HS-27A (cell line): ENCODE data around the gene ORC3.
"Not testable (repeated sequence)": the region's sequence is repeated elsewhere in the genome, so short reads cannot be mapped to it uniquely, and the experiment has no call there.

Experiments
- DNase-seq: peaks from one replicate; pipeline ENCODE4 v3.0.0-alpha.2; 2012; ENCODE audit warnings: low read depth, missing footprints

Gene ORC3

DNA sequence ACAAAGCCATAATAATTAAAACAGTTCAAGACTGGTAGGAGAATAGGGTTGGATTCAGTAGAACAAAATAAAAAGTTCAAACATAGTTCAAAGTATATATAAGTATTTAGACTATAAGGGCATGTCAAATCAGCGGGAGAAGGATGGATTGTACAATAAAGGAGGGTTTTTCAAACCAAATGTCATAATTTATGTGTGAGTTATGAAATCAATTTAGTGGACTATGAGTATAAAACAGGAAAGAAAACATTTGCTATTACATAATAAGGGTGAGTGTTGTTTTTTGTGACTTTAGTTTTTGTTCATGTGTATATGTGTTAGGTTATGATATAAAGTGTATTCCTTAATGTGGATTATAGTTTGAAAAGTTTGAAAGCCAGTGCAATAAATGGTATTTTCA, 10.6 kb downstream of the ORC3 start:
- DNase-seq: no peak

DNA sequence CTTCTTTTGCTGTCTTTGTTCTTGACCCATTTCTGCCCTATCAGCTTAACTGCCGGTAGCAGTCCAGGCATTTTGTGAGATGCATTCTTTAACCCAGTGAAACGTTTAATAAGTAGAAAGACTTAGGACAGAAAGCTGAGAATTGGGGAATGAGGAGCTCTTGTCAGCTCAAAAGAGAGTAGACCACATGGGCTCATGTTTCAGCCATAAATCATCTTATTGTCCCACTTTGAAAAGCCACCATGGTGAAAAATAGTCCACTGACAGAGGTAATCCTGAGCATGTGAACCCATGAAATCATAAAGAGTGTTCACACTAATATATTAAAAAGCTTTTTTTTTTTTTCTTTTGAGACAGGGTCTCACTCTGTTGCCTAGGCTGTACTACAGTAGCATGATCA, 16.3 kb downstream of the ORC3 start:
- no peak for DNase-seq

DNA sequence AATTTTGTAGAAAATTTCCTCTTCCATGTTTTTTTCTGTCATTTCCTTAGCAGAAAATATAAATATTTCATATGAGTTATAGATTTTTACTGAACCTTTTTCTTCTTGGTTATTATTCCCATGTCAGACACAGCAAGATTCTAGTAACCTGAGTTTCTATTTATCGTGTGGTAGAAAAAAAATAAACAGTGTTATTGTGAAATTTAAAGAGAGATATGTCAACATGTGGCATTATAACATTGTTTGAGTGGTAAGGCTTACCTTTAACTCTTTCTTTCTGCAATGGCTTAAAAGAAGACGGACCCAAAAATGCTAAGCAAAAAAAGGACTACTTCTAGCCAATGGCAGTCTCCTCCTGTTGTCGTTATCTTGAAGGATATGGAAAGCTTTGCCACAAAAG, 18.9 kb downstream of the ORC3 start:
- no peak for DNase-seq

GRCh38 chr6:87613018-87613417, 23.1 kb downstream of the ORC3 start:
- DNase-seq: not testable (repeated sequence)

DNA sequence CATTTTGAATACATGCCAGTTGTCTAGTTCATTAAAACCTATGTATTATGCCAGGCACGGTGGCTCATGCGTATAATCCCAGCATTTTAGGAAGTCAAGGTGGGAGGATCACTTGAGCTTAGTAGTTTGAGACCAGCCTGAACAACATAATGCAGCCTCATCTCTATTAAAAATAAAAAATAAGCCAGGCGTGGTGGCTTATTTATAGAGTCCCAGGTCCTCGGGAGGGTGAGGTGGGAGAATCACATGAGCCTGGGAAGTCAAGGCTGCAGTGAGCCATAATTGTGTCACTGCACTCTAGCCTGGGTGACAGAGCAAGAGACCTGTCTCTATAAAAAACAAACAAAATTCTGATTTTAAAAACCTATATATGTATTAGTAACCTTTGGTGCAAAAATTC, 27.5 kb downstream of the ORC3 start:
- DNase-seq: no peak

DNA sequence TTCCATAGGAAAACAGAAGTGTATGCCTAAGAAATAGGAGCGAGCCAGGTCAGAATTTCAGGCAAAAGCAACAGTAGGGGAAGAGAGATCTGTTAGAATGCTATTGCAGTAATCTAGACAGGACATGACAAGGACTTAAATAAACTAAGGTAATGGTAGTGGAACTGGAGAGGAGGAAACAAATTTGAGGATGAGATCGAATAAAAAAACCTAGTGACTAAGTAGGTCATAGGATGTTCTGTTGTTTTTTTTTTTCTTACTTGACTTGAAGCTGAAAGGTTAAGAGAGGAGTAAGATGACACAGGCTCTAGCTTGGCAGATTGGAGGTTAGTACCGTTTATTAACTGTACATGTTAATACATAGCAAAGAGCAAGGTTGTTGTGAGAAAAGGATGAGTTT, 28.6 kb downstream of the ORC3 start:
- DNase-seq: no peak

DNA sequence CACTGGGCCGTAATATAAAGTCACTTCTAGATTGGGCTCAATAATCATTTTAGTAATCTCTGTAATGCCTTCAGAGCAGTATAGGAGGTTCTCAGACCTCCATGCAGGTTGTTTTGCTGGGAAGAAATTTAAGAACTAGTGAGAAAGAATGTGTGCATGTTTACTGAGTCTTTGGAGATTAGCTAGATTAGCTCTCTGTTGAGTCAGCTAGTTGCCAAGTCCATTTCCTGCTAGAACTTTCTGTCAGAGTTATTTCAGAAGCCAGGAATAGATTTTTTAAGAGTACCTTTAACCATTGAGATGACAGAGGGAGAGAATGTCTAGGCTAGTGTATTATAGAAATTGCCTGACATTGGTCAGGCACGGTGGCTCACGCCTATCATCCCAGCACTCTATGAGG, 33.3 kb downstream of the ORC3 start:
- no peak for DNase-seq

- no peak for DNase-seq
These were observed 38.5 kb downstream of the ORC3 start for GRCh38 chr6:87628424-87628823.

GRCh38 chr6:87628881-87629280, 38.9 kb downstream of the ORC3 start:
- DNase-seq: no peak

GRCh38 chr6:87630746-87631145, 40.8 kb downstream of the ORC3 start:
- DNase-seq: no peak

DNA sequence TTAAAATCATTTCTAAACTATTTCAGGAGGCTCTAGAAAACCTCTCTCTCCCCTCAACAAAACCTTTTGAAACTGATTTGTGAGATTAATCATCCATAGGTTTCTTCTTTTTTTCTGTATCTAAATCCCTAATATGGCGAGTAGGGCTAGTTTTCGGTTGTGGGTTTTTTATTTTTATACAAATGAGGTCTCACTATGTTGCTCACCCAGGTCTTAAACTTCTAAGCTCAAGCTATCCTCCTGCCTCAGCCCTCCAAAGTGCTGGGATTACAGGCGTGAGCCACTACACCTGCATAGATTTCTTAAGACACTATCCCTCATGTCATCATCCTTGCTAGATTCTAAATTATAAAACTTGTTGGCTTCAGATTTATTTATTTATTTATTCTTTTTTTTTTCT, 43.9 kb downstream of the ORC3 start:
- DNase-seq: no peak

GRCh38 chr6:87636315-87636714, 46.4 kb downstream of the ORC3 start:
- no peak for DNase-seq

DNA sequence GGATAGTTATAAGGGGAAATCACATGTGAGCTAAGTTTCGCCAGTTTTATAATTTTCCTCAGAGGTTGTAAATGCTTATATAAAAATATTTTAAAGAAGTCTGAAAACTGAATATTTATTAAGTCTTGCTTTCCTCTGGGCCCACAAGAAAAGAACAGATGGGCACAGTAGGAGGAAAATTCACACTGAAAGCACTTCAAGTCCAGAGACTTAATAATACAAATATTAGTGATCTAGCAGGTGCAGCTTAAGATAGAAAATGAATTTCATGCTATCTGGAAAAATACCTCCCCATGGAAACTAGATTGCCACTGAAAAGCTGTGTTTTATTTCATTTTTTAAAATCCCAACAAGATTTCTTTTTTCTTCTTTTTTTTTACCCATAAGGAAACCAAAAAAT, 47.2 kb downstream of the ORC3 start:
- no peak for DNase-seq

- DNase-seq: no peak
These were observed 49.4 kb downstream of the ORC3 start for GRCh38 chr6:87639373-87639772.

GRCh38 chr6:87641065-87641692, 51.2 kb downstream of the ORC3 start:
- DNase-seq: no peak

- no peak for DNase-seq
These were observed 55.1 kb downstream of the ORC3 start for GRCh38 chr6:87645080-87645479.

DNA sequence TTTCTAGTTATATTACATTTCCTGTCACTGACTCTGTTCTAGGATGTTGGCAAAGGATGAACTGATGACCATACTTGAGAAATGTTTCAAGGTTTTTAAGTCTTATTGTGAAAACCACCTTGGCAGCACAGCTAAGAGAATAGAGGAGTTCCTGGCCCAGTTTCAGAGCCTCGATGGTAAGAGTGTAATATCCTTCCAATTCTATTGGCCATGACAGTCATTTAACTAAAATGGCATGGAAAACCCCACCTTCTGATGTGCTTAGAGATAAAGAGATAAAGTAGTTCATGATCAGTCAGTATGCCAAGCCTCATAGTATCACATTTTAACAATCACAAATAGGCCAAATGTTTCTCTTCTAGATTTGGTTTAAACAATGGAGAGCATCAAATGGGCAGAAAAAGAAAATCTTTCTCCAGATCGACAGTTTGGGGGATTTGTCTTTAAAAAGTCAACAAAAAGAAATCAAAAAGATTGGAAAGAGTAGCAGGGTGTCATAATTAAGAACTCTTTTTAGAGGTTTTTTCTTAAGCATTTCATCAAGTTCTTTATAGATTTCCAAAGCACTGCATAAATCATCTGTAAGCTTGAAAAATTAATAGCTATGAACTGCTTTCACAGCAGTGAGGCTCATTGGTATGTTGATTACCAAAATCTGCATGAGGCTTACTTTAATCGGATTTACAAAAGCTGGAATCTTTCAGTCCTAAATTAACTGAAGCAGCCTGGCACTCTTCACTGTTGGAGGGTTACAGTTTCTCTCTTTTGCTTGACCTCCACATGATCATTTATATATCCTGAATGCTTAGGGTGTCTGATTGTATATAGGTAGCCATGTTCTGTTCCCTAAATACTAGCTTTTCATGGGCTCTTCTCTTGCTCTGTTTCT, 63.4 kb downstream of the ORC3 start:
- DNase-seq: no peak

DNA sequence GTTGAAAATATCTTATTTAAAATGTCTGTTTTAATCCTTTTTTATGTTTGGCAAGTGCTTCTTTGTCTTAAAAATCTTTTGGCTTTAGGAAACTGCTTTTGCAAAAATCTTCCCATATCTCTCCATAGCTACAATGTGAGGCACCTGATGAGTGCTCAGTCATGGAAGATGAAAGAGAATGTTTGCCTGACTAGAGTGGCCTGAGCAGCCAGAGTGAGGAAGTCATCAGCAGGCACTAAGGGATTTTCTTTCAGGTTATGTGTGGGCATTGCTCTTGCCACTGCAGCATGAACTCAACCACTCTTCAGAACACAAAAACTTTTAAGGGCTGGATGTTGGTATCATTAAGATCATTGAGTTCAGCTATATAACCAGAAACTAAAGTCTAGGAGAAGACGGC, 64.2 kb downstream of the ORC3 start:
- no peak for DNase-seq

DNA sequence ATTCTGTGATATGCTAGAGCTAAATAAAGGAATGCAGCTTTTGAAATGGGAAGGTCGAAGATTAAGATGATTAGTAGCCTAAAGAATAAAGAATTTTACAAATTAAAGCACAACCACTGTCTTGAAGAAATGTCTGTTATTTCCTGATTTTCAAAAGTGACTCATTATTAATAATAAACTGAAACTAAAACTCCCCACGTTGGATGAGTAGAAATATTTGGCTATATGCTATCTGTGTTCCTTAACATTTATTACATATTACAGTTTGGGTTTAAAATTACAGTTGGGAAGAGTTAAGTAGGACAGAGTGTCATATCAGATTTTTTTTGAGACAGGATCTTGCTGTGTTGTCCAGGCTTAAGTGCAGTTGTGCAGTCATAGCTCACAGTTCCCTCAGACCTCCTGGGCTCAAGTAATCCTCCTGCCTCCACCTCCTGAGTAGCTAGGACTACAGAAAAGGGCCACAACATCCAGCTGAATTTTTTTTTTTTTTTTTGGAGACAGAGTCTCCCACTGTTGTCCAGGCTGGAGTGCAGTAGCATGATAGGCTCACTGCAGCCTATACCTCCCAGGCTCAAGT, 65.0 kb downstream of the ORC3 start:
- DNase-seq: no peak

GRCh38 chr6:87655824-87656223, 65.9 kb downstream of the ORC3 start:
- no peak for DNase-seq

DNA sequence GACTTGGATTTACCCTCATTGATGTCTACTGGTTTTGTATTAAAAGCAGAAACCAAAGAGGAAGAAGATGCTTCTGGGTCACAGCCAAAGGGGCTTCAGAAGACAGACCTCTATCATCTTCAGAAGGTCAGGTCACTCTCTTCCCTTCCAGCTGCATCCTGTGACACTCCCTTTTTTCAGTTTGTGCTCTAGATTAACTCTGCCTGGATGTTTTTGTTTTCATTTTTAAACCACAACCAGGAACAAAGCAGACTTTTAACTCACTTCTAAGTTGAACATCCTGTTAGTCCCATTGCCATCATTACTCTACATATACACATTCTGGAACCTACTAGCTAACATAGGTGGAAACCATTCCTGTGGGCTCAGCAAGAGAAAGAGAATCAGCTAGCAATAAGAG, 66.9 kb downstream of the ORC3 start:
- DNase-seq: no peak

DNA sequence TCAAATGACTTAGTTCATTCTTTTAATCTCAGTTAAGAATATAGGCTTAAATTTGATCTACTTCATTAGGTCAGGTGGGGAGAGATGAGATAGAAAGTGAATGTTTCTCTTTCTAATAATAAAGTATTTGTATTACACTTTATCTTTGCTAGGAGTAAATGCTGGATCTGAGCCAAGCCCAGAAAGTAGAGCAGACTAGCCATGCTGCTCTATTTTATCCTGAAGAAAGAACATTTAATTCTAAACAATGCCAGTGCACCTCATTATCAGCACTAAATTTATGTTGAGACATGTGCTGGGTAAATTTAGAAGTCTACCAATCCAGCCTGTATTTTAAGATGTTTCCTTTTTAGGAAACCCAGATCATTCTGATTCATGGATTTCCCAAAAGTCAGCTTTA, 68.6 kb downstream of the ORC3 start:
- DNase-seq: no peak

DNA sequence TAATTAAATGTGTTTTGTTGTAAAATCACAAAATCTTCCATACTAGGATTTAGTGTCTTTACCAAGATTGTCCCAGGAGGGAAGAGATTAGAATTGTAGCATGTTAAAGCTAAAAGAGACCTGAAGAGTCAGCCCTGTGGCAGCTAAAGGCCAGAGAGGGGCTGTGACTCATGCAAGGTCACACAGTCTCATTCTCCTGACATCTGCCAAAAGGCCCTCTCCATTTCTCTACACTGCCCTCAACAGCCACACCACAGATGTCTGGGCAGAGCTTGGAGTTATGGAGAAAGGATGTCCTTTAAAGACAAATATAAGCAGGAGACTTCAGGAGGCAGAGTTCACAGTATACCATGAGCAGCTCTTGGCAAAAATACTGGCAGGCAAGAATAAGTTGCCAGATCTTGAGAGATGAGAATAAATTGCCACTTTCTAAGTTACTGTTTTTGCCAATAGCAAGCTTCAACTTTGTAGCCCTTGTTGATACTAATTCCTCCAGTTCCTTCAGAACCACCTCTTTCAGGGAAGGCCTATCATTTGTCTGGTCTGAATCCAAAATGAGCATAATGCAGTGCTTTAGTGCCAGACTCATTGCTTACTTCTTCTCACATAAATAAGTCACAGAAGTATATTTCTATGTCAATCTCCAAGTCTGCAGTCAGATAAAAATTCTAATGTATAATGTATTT, 70.4 kb downstream of the ORC3 start:
- DNase-seq: peak; percentile 47
